ENCODE measurements around the gene RPP38. TPM values are rescaled to one million over a fixed set of nuclear protein-coding genes. Genes with fewer than 3 reads are reported as not detected.
A peak's percentile ranks its signal among the peaks of the same experiment; 100 is the strongest.

Gene RPP38
- total and polyA plus RNA-seq, 10 of the 15 experiments (the other 5 are each of a cell fraction or from before 2014, with no cell fraction given), result 13.0 to 40.9 (median 27.2) TPM

DNA sequence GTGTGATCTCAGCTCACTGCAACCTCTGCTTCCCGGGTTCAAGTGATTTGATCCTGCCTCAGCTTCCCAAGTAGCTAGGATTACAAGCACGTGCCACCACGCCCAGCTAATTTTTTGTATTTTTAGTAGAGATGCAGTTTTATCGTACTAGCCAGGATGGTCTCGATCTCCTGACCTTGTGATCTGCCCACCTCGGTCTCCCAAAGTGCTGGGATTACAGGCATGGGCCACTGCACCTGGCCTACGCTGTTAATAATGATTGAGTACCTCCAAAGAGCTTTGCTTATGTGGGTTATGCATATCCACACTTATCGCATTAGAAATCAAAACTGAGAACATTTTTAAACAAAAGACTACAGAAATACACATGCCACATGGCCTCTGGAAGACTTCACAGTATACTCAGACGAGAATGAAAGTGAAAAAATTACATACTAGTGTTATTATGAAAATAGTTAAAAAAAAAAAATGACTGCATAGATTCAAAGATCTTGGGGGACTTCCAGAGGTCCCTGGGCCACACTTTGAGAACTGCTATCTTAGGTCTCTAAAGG is 25.4 kb downstream of the RPP38 start (continued):
- TF ChIP-seq NKRF (conservative IDR thresholded peaks at IDR 0.05), result peak; percentile 63; the same call in 1 of the 2 replicates
- no peak for TF ChIP-seq BRCA1 (IDR thresholded peaks at IDR 0.05; ENCODE audit: low read depth, low read length)
- TF ChIP-seq RBBP5 (conservative IDR thresholded peaks at IDR 0.05), result no peak; the same call in 1 of the 2 replicates
- TF ChIP-seq CHD2 (IDR thresholded peaks at IDR 0.05; ENCODE audit: borderline replicate concordance, low read depth, low read length), result peak; percentile 79; the same call in 1 of the 2 replicates
- TF ChIP-seq IKZF1 (conservative IDR thresholded peaks at IDR 0.05), result peak; percentile 83
- TF ChIP-seq POU2F2 (IDR thresholded peaks at IDR 0.05; ENCODE audit: borderline replicate concordance, low read depth, low read length), result peak; percentile 82; the same call in 2 of the 3 replicates
- peak; percentile 29; the same call in 1 of the 2 replicates for TF ChIP-seq DPF2 (IDR thresholded peaks at IDR 0.05)
- peak; percentile 51 for TF ChIP-seq MEF2B (IDR thresholded peaks at IDR 0.05; ENCODE audit: partially characterized antibody, poor library complexity, severe bottlenecking)
- TF ChIP-seq RUNX3 (IDR thresholded peaks at IDR 0.05; ENCODE audit: low read length), result peak; percentile 31; the same call in 1 of the 2 replicates
- TF ChIP-seq GABPA (IDR thresholded peaks at IDR 0.05; ENCODE audit: low read depth), result 0 out of 2 replicates have a peak, but pooled peaks have one; percentile 31
- TF ChIP-seq RELB (IDR thresholded peaks at IDR 0.05; ENCODE audit: low read depth), result peak; percentile 97
- TF ChIP-seq SIN3A (IDR thresholded peaks at IDR 0.05; ENCODE audit: low read depth, low read length), result no peak
- TF ChIP-seq RCOR1 (conservative IDR thresholded peaks at IDR 0.05; ENCODE audit: low read depth, low read length), result no peak; the same call in 1 of the 2 replicates
- TF ChIP-seq YBX1 (IDR thresholded peaks at IDR 0.05), result no peak
- TF ChIP-seq MXI1 (IDR thresholded peaks at IDR 0.05; ENCODE audit: low read depth, low read length), result peak; percentile 84
- TF ChIP-seq STAT1 (conservative IDR thresholded peaks at IDR 0.05), result no peak
- TF ChIP-seq, protein P1, sequence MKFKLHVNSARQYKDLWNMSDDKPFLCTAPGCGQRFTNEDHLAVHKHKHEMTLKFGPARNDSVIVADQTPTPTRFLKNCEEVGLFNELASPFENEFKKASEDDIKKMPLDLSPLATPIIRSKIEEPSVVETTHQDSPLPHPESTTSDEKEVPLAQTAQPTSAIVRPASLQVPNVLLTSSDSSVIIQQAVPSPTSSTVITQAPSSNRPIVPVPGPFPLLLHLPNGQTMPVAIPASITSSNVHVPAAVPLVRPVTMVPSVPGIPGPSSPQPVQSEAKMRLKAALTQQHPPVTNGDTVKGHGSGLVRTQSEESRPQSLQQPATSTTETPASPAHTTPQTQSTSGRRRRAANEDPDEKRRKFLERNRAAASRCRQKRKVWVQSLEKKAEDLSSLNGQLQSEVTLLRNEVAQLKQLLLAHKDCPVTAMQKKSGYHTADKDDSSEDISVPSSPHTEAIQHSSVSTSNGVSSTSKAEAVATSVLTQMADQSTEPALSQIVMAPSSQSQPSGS (IDR thresholded peaks at IDR 0.05; ENCODE audit: low read length), result peak; percentile 81
- peak; percentile 81 for TF ChIP-seq SKIL (IDR thresholded peaks at IDR 0.05; ENCODE audit: low read depth, poor library complexity, severe bottlenecking)
- TF ChIP-seq, protein P2, sequence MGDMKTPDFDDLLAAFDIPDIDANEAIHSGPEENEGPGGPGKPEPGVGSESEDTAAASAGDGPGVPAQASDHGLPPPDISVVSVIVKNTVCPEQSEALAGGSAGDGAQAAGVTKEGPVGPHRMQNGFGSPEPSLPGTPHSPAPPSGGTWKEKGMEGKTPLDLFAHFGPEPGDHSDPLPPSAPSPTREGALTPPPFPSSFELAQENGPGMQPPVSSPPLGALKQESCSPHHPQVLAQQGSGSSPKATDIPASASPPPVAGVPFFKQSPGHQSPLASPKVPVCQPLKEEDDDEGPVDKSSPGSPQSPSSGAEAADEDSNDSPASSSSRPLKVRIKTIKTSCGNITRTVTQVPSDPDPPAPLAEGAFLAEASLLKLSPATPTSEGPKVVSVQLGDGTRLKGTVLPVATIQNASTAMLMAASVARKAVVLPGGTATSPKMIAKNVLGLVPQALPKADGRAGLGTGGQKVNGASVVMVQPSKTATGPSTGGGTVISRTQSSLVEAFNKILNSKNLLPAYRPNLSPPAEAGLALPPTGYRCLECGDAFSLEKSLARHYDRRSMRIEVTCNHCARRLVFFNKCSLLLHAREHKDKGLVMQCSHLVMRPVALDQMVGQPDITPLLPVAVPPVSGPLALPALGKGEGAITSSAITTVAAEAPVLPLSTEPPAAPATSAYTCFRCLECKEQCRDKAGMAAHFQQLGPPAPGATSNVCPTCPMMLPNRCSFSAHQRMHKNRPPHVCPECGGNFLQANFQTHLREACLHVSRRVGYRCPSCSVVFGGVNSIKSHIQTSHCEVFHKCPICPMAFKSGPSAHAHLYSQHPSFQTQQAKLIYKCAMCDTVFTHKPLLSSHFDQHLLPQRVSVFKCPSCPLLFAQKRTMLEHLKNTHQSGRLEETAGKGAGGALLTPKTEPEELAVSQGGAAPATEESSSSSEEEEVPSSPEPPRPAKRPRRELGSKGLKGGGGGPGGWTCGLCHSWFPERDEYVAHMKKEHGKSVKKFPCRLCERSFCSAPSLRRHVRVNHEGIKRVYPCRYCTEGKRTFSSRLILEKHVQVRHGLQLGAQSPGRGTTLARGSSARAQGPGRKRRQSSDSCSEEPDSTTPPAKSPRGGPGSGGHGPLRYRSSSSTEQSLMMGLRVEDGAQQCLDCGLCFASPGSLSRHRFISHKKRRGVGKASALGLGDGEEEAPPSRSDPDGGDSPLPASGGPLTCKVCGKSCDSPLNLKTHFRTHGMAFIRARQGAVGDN (IDR thresholded peaks at IDR 0.05), result no peak
- peak; percentile 16; the same call in 1 of the 2 replicates for TF ChIP-seq ZNF24 (IDR thresholded peaks at IDR 0.05)
